ENCODE measurements around the gene OPALIN. TPM values are rescaled to one million over a fixed set of nuclear protein-coding genes. Genes with fewer than 3 reads are reported as not detected.

Gene OPALIN
- polyA plus RNA-seq, 1 of the 3 experiments (the other 2 are of a cell fraction), result not detected

DNA sequence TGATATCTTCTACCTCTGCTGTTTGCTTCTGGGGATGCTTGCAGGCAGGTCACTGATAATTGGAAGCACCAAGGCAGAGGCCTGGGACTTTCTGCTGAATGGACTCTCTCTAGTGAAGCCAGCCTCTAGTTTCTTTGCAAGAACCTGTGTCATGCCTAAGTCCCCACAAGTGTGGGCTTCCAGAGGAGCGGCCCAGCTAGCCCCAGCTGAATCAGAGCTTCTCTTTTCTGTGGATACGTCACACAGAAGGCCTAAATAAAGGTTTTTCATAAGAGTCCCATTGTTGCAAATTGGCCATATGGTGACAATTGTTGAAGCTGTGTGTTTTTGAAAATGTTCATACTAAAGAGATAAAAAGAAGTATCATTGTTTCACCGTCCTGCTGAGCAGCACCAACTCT, 6.8 kb upstream of the OPALIN start:
- H3F3A ChIP-seq (replicated peaks; ENCODE audit: insufficient read depth), result no peaks in the 10 kb centered on the region
- TF ChIP-seq RFX5 (IDR thresholded peaks at IDR 0.05; ENCODE audit: low read length) (no peak), NFIC (IDR thresholded peaks at IDR 0.05; ENCODE audit: borderline replicate concordance) (no peak), TCF12 (IDR thresholded peaks at IDR 0.05) (no peak), SMC3 (IDR thresholded peaks at IDR 0.05; ENCODE audit: low read depth, low read length) (no peak), EZH2phosphoT487 (IDR thresholded peaks at IDR 0.05; ENCODE audit: borderline replicate concordance, low read depth) (no peak), JUND (IDR thresholded peaks at IDR 0.05) (no peak), FOXM1 (IDR thresholded peaks at IDR 0.05; ENCODE audit: low read depth) (no peak), EP300 (IDR thresholded peaks at IDR 0.05; ENCODE audit: borderline replicate concordance in 1 of 2, low read depth in 1 of 2, low read length in 1 of 2) (no peak)
- H3K9me3 ChIP-seq, result no peaks in the 10 kb centered on the region
- H3K4me1 ChIP-seq (ENCODE audit: control insufficient read depth in 1 of 2, insufficient read depth in 2 of 2, low read depth in 1 of 2, low read length in 1 of 2), result no peaks in the 10 kb centered on the region
- H3K9me2 ChIP-seq, result no peaks in the 10 kb centered on the region
- H3K27ac ChIP-seq (ENCODE audit: low read depth in 2 of 2, low read length in 1 of 2), result no peak overlapping the region
- H4K20me1 ChIP-seq (ENCODE audit: insufficient read depth), result no peaks in the 10 kb centered on the region
- no peaks in the 10 kb centered on the region; the same call in 1 of the 2 replicates for H3K27me3 ChIP-seq (ENCODE audit: insufficient read depth)
- POLR2A ChIA-PET, result no interaction called here
- no peak overlapping the region for H3K4me2 ChIP-seq
- no peak overlapping the region for H3K9ac ChIP-seq
- H3K4me3 ChIP-seq (ENCODE audit: low read depth in 2 of 2, low read length in 1 of 2), result no peak overlapping the region
- CTCF ChIA-PET, result interaction anchor here (1.0 to 4.3 kb wide), 5 partner anchors 10 to 148 kb away, joined by 3 to 29 read pairs (median 6); partner anchors contain the start of gene TLL2
- H3K36me3 ChIP-seq (replicated peaks in 1 of 2; ENCODE audit: control insufficient read depth in 1 of 2, insufficient read depth in 2 of 2, low read length in 1 of 2), result no peaks in the 10 kb centered on the region
- no peak overlapping the region for H2AFZ ChIP-seq (ENCODE audit: low read depth)
- 43% methylated on average over 3 of the region's 3 CpGs for WGBS (ENCODE audit: low lambda C conversion rate)
- no peaks in the 10 kb centered on the region for H3K79me2 ChIP-seq (ENCODE audit: insufficient read depth)
- no peak for DNase-seq

DNA sequence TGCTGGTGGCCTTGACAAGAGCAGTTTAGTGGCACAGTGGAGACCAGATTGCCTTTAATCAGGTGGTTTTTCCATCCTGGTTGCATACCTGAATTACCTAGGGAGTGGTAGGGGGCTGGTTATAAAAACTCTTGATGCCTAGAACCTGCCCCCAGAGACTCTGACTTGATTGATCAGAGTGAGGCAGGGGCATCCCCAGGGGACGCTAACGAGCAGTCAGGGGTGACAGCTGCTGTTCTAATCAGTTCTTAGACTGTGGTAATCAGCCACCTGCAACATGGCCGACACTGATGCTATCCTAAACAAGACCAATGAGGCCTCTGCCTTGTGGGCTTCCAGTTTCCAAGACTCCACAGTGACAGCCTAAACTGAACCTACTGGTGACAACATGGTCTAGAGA, 2.0 kb upstream of the OPALIN start:
- H3K27ac ChIP-seq (ENCODE audit: low read depth in 2 of 2, low read length in 1 of 2), result no peak overlapping the region
- no peaks in the 10 kb centered on the region for H3K9me3 ChIP-seq
- no peaks in the 10 kb centered on the region for H3K36me3 ChIP-seq (replicated peaks in 1 of 2; ENCODE audit: control insufficient read depth in 1 of 2, insufficient read depth in 2 of 2, low read length in 1 of 2)
- no peaks in the 10 kb centered on the region for H3K9me2 ChIP-seq
- ChIA-PET POLR2A (no interaction called here), CTCF (interaction anchor here (0.7 to 3.0 kb wide), 4 partner anchors 10 to 26 kb away, joined by 3 to 16 read pairs (median 8); no protein-coding TSS in a partner anchor)
- H3K4me2 ChIP-seq, result no peak overlapping the region
- WGBS (ENCODE audit: low lambda C conversion rate), result 12% methylated on average over 2 of the region's 3 CpGs
- no peaks in the 10 kb centered on the region for H3K4me1 ChIP-seq (ENCODE audit: control insufficient read depth in 1 of 2, insufficient read depth in 2 of 2, low read depth in 1 of 2, low read length in 1 of 2)
- no peak overlapping the region for H2AFZ ChIP-seq (ENCODE audit: low read depth)
- H3K4me3 ChIP-seq (ENCODE audit: low read depth in 2 of 2, low read length in 1 of 2), result no peak overlapping the region
- no peak overlapping the region for H3K9ac ChIP-seq
- H4K20me1 ChIP-seq (ENCODE audit: insufficient read depth), result no peaks in the 10 kb centered on the region
- DNase-seq, result no peak
- no peaks in the 10 kb centered on the region for H3F3A ChIP-seq (replicated peaks; ENCODE audit: insufficient read depth)
- H3K27me3 ChIP-seq (ENCODE audit: insufficient read depth), result no peaks in the 10 kb centered on the region; the same call in 1 of the 2 replicates
- H3K79me2 ChIP-seq (ENCODE audit: insufficient read depth), result no peaks in the 10 kb centered on the region
- TF ChIP-seq USF1 (IDR thresholded peaks at IDR 0.05; ENCODE audit: borderline replicate concordance, low read depth) (no peak), NRF1 (IDR thresholded peaks at IDR 0.05; ENCODE audit: low read depth, low read length) (no peak), USF2 (IDR thresholded peaks at IDR 0.05; ENCODE audit: borderline replicate concordance, low read depth, low read length) (no peak), ELF1 (IDR thresholded peaks at IDR 0.05) (no peak), TEAD4 (IDR thresholded peaks at IDR 0.05; ENCODE audit: borderline replicate concordance, insufficient read depth) (no peak), JUND (IDR thresholded peaks at IDR 0.05) (no peak), IRF3 (IDR thresholded peaks at IDR 0.05; ENCODE audit: low read depth, low read length) (no peak), EZH2phosphoT487 (IDR thresholded peaks at IDR 0.05; ENCODE audit: borderline replicate concordance, low read depth) (no peak), FOSL2 (IDR thresholded peaks at IDR 0.05; ENCODE audit: borderline replicate concordance, low read depth) (no peak), RCOR1 (IDR thresholded peaks at IDR 0.05; ENCODE audit: low read length) (no peak)
